GM23338 (cell line): ENCODE measurements around the gene CSNK1G1.

Experiments used
- CREB1 ChIP-seq: fragments of 250-450 bp; sonication (Bioruptor Pico); IDR thresholded peaks from 2 replicates; pipeline ENCODE4 v1.5.0; 2020; ENCODE audit warnings: low read depth, mild to moderate bottlenecking, moderate library complexity
- EZH2 ChIP-seq: fragments of 200-600 bp; sonication (generic); IDR thresholded peaks from one replicate; pipeline ENCODE4 v1.8.0; 2017; ENCODE audit warnings: antibody characterized with exemption, mild to moderate bottlenecking, low read depth; ENCODE audit not compliant: unreplicated experiment
- EZH2phosphoT487 ChIP-seq: fragments of 200-600 bp; sonication (generic); IDR thresholded peaks from one replicate; pipeline ENCODE4 v1.8.1; 2018; ENCODE audit warnings: antibody characterized with exemption; ENCODE audit not compliant: unreplicated experiment
- JUNB ChIP-seq: IDR thresholded peaks from one replicate; pipeline ENCODE4 v1.6.1; 2016; ENCODE audit warnings: antibody characterized with exemption; ENCODE audit not compliant: unreplicated experiment
- POLR2AphosphoS5 ChIP-seq: IDR thresholded peaks from 2 replicates; pipeline ENCODE4 v1.6.1; 2016; ENCODE audit warnings: antibody characterized with exemption, low read depth
- STAT1 ChIP-seq: IDR thresholded peaks from one replicate; pipeline ENCODE4 v1.6.1; 2016; ENCODE audit warnings: antibody characterized with exemption; ENCODE audit not compliant: unreplicated experiment
- ZNF114 ChIP-seq: fragments of 250-450 bp; sonication (Bioruptor Pico); IDR thresholded peaks from 2 replicates; pipeline ENCODE4 v1.5.0; 2020; ENCODE audit warnings: mild to moderate bottlenecking, moderate library complexity
- ZNF331 ChIP-seq: fragments of 250-450 bp; sonication (Bioruptor Pico); IDR thresholded peaks from 2 replicates; pipeline ENCODE4 v1.5.0; 2020; ENCODE audit warnings: low read depth, mild to moderate bottlenecking, moderate library complexity
- TF ChIP-seq, protein P1 (sequence below), 2 experiments: fragments of 200-600 bp in 1 of 2; sonication (generic) in 1 of 2; conservative IDR thresholded peaks; 2 replicates each; pipeline versions ENCODE4 v1.5.1 to v1.6.1; 2016 to 2017; ENCODE audit warnings: antibody characterized with exemption in 2 of 2, low read depth in 2 of 2, mild to moderate bottlenecking in 2 of 2, moderate library complexity in 1 of 2
- TF ChIP-seq, protein P2 (sequence below): IDR thresholded peaks from one replicate; pipeline ENCODE4 v1.6.1; 2018; ENCODE audit warnings: antibody characterized with exemption; ENCODE audit not compliant: unreplicated experiment

DNA sequence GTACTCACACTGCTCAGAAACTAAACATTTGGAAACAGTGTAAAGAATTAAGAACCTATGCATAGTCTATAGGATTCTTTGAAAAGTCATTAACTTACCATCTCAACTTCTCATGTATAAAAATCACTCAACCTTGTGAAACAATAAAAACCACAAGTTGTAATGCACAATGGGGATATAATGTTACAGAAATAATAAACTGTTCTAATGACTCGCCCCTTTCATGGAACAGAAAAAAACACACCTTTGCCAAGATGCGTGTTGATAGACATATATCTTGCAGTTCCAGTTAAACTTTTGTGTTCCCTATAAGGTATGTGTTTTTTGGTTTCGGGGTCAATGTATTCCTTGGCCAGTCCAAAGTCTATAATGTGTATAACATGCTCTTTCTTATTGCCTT is 142.3 kb downstream of the CSNK1G1 start:
- TF ChIP-seq CREB1 (CRISPR knock-in tag) (no peak), POLR2AphosphoS5 (no peak), EZH2 (no peak), ZNF114 (CRISPR knock-in tag) (no peak), STAT1 (no peak), JUNB (no peak), EZH2phosphoT487 (no peak), ZNF331 (CRISPR knock-in tag) (no peak)
- TF ChIP-seq, protein P1, sequence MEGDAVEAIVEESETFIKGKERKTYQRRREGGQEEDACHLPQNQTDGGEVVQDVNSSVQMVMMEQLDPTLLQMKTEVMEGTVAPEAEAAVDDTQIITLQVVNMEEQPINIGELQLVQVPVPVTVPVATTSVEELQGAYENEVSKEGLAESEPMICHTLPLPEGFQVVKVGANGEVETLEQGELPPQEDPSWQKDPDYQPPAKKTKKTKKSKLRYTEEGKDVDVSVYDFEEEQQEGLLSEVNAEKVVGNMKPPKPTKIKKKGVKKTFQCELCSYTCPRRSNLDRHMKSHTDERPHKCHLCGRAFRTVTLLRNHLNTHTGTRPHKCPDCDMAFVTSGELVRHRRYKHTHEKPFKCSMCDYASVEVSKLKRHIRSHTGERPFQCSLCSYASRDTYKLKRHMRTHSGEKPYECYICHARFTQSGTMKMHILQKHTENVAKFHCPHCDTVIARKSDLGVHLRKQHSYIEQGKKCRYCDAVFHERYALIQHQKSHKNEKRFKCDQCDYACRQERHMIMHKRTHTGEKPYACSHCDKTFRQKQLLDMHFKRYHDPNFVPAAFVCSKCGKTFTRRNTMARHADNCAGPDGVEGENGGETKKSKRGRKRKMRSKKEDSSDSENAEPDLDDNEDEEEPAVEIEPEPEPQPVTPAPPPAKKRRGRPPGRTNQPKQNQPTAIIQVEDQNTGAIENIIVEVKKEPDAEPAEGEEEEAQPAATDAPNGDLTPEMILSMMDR (conservative IDR thresholded peaks at IDR 0.05; ENCODE audit: low read depth in 2 of 2) = no peak
- TF ChIP-seq, protein P2, sequence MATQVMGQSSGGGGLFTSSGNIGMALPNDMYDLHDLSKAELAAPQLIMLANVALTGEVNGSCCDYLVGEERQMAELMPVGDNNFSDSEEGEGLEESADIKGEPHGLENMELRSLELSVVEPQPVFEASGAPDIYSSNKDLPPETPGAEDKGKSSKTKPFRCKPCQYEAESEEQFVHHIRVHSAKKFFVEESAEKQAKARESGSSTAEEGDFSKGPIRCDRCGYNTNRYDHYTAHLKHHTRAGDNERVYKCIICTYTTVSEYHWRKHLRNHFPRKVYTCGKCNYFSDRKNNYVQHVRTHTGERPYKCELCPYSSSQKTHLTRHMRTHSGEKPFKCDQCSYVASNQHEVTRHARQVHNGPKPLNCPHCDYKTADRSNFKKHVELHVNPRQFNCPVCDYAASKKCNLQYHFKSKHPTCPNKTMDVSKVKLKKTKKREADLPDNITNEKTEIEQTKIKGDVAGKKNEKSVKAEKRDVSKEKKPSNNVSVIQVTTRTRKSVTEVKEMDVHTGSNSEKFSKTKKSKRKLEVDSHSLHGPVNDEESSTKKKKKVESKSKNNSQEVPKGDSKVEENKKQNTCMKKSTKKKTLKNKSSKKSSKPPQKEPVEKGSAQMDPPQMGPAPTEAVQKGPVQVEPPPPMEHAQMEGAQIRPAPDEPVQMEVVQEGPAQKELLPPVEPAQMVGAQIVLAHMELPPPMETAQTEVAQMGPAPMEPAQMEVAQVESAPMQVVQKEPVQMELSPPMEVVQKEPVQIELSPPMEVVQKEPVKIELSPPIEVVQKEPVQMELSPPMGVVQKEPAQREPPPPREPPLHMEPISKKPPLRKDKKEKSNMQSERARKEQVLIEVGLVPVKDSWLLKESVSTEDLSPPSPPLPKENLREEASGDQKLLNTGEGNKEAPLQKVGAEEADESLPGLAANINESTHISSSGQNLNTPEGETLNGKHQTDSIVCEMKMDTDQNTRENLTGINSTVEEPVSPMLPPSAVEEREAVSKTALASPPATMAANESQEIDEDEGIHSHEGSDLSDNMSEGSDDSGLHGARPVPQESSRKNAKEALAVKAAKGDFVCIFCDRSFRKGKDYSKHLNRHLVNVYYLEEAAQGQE = no peak
